ENCODE results near the gene F2RL2.

Gene F2RL2

GRCh38 chr5:76583163-76584047 is 39.8 kb downstream of the F2RL2 start:
- DNase-seq (no peak), ATAC-seq (no peak)

- DNase-seq (peak; percentile 12), ATAC-seq (peak; percentile 94)
These were observed 40.7 kb downstream of the F2RL2 start for GRCh38 chr5:76582230-76583162.

DNA sequence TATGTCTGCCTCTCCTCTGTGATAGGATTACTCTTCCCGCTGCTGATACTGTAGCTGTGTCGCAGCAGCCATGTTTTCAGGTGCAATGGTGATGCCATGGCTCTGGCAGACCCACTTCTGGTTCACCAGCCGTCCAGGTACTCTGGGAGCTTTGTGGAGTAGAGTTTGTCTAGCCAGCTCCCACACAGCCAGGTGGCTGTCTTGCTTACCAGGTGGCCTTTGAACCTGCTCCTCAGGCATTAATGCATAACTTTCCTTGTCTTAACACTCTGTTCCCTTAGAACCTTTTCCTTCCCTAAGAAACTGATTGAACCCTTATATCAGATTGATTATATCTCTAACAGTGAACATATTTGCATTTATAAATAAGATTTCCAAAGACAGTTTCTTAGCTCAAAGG is 42.2 kb downstream of the F2RL2 start:
- DNase-seq (no peak), ATAC-seq (no peak)

DNA sequence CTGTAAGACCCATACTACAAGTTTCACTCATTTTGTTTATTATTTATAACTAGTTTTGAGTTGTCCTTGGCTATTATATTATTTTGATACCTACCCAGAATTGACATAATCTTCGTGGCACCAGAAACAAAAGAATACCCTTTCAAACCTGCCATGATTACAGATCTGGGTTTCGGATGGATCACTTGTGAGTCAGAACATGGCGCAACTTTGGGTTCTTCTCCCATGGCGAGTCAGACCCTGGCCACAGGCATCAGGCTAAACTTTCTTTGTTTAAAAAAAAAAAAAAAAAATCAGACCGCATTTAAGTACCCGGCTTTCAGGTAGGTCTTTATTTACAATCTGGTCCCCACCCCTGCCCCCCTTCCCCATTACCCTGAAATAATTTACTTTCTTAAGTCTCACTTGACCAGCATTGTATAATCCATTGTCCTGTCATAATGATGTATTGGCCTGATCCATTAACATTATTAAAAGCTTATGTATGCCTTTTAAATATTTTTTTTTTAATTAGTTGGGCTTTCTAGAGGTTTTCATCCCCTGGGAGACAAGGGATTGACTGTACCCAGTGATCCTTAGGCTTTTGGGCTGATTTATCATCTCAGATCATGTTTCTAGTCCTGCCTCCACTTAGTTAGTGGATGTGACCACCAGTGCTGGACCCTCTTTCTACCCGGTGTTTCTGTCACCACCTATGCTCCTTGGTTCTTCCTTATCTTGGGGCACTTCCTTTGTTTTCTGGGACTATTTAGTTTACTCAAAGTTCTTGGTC is 43.9 kb downstream of the F2RL2 start:
- no peak for DNase-seq
- no peak for ATAC-seq

DNA sequence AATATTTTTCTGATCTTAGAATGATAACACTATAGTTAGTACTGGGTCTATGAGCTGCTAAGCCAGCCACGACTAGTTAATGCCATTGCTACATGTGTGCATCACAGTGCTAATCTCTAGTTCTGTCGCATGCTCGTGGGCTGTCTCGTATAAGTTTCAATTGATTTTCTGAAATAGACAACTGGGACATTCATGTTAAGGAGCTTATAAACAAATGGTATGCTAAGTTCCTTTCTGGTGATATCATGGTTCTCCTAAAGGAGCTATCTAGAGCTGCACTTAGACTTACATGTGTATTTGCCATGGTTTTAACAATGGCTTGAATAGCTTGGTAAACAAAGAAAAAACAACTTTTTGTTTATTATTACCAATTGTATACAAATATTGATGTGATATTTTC is 46.2 kb downstream of the F2RL2 start:
- ATAC-seq (no peak), DNase-seq (no peak)

DNA sequence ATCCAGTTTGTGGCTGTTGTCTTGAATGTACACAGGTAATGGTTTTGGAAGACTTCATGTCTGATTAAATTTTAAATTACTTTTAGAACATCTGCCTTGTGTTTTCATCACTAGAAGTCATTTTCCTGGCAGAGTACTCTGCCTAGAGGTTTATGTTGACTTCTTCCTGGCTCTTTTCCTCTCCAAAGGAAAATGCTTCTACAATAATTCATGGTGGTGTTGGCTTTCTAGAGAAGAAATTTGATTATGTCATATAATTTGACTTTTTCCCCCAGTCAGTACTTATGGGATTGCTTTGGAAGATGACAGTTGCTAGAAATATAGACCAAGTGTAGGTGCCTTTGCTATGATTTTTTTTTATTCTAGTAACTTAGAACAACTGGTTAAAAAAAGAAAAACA is 46.8 kb downstream of the F2RL2 start:
- ATAC-seq (no peak), DNase-seq (no peak)

DNA sequence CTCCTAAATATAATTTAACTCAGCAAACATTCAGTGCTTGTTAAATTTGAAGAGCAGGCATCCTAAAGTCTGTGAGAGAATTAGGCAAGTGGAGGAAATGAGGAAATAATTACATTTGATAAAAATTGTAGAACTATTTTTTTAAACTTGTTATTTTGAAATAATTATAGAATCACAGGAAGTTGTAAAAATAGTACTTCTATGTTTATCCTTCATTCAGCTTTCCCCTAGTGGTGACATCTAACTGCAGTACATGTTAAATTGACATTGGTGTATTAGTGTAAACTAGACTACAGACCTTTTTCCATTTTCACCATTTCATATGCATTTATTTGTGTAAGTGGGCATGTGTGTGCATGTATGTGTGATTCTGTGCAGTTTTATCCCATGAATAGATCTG is 51.6 kb downstream of the F2RL2 start:
- no peak for DNase-seq
- ATAC-seq, result no peak

- ATAC-seq, result no peak
- no peak for DNase-seq
These were observed 53.0 kb downstream of the F2RL2 start for GRCh38 chr5:76570153-76570552.

All from stimulated activated naive CD8-positive, alpha-beta T cell treated with anti-CD3 and anti-CD28 coated beads, Interleukin-15, Interleukin-2, amounts not matched to agents 100 U/mL and 50 U/mL, for 24 hours (primary cell).